ENCODE results near the gene IL10RA. TPM values are rescaled to one million over a fixed set of nuclear protein-coding genes. Genes with fewer than 3 reads are reported as not detected.

IL10RA gene
- total RNA-seq, 3 donors from 2014 or later, result 9.3 to 25.9 (median 12.5) TPM

GRCh38 chr11:118015385-118015841 is 29.2 kb downstream of the IL10RA start:
- TF ChIP-seq CTCF (IDR thresholded peaks at IDR 0.05), result no peak

GRCh38 chr11:118016104-118016503 is 29.9 kb downstream of the IL10RA start:
- no peak overlapping the region for H3K4me3 ChIP-seq
- no peak for DNase-seq
- peak; percentile 14 for ATAC-seq
- TF ChIP-seq CTCF (IDR thresholded peaks at IDR 0.05), result no peak
- intact Hi-C loops (cut with DNase I, micrococcal nuclease), result no loop called here
- no peaks in the 10 kb centered on the region for H3K36me3 ChIP-seq (ENCODE audit: low read depth)
- H3K9me3 ChIP-seq, result peaks cover 3% of the 10 kb centered on the region
- no peaks in the 10 kb centered on the region for H3K4me1 ChIP-seq (ENCODE audit: low read depth)

More at GRCh38 chr11:118015385-118015841, 29.2 kb downstream of the IL10RA start:
- no peaks in the 10 kb centered on the region for H3K4me1 ChIP-seq (ENCODE audit: low read depth)
- ATAC-seq (peak; percentile 3), DNase-seq (no peak)
- intact Hi-C loops (cut with DNase I, micrococcal nuclease), result no loop called here
- no peak overlapping the region for H3K4me3 ChIP-seq
- H3K36me3 ChIP-seq (ENCODE audit: low read depth), result no peaks in the 10 kb centered on the region
- peaks cover 3% of the 10 kb centered on the region for H3K9me3 ChIP-seq

GRCh38 chr11:118017111-118017510 is 30.9 kb downstream of the IL10RA start:
- no peak for ATAC-seq
- no peaks in the 10 kb centered on the region for H3K4me1 ChIP-seq (ENCODE audit: low read depth)
- no peak overlapping the region for H3K4me3 ChIP-seq
- peaks cover 3% of the 10 kb centered on the region for H3K9me3 ChIP-seq
- intact Hi-C loops (cut with DNase I, micrococcal nuclease), result no loop called here
- no peak for TF ChIP-seq CTCF (IDR thresholded peaks at IDR 0.05)
- no peak for DNase-seq
- no peaks in the 10 kb centered on the region for H3K36me3 ChIP-seq (ENCODE audit: low read depth)

- H3K9me3 ChIP-seq, result peaks cover 3% of the 10 kb centered on the region
- no peaks in the 10 kb centered on the region for H3K36me3 ChIP-seq (ENCODE audit: low read depth)
- H3K4me1 ChIP-seq (ENCODE audit: low read depth), result no peaks in the 10 kb centered on the region
- DNase-seq (no peak), ATAC-seq (no peak)
- intact Hi-C loops (cut with DNase I, micrococcal nuclease), result no loop called here
- TF ChIP-seq CTCF (IDR thresholded peaks at IDR 0.05), result no peak
- no peak overlapping the region for H3K4me3 ChIP-seq
Measured at GRCh38 chr11:118017631-118018315, 31.6 kb downstream of the IL10RA start.

GRCh38 chr11:118018401-118018800 is 32.2 kb downstream of the IL10RA start:
- Histone ChIP-seq H3K36me3 (ENCODE audit: low read depth) (no peaks in the 10 kb centered on the region), H3K4me3 (no peak overlapping the region), H3K9me3 (peaks cover 3% of the 10 kb centered on the region), H3K4me1 (ENCODE audit: low read depth) (no peaks in the 10 kb centered on the region)
- intact Hi-C loops (cut with DNase I, micrococcal nuclease), result no loop called here
- no peak for DNase-seq
- TF ChIP-seq CTCF (IDR thresholded peaks at IDR 0.05), result no peak
- no peak for ATAC-seq

All from mucosa of descending colon (tissue), 3 donors.